Endothelial cell of umbilical vein (primary cell): ENCODE data around the gene PFN3. TPM values are rescaled to one million over a fixed set of nuclear protein-coding genes. Genes with fewer than 3 reads are reported as not detected.

Source experiments
- BruUV-seq: library from RNA; stranded (reverse); fragments of 400-500 nt; replicated peaks from 2 replicates; lab custom pipeline; 2021; lab: Mats Ljungman, UMichigan
- CTCF ChIA-PET: fragments of 300-600, 350-600 bp; sonication (Branson Sonifier 250); formaldehyde crosslinking; loops from one replicate; lab custom pipeline; 2021; ENCODE audit warnings: antibody characterized with exemption, inconsistent platforms; lab: Charles Lee
- POLR2A ChIA-PET: fragments of 300-600, 350-600 bp; sonication (Branson Sonifier 250); formaldehyde crosslinking; loops from one replicate; lab custom pipeline; 2021; ENCODE audit warnings: antibody characterized with exemption, inconsistent platforms; lab: Charles Lee
- DNase-seq: peaks from one replicate; pipeline ENCODE4 v3.0.0-alpha.2; 2011; ENCODE audit warnings: low read depth, low spot score
- FAIRE-seq: peaks from 2 replicates; lab custom pipeline; 2011; peaks lifted over from hg19 to GRCh38; lab: Jason Lieb, UNC
- H2AFZ ChIP-seq: 2 replicates; pipeline ENCODE4 v1.6.0; 2012; ENCODE audit warnings: low read depth, low read length, control low read depth, inconsistent platforms
- H3K27ac ChIP-seq: 2 replicates; pipeline ENCODE4 v1.5.1; 2011; ENCODE audit warnings: low read depth, mild to moderate bottlenecking, control low read depth, low read length, moderate library complexity; ENCODE audit not compliant: insufficient read depth
- H3K27me3 ChIP-seq, 2 experiments: 2 replicates each; pipeline versions ENCODE4 v1.6.0 to v1.6.1; 2011; ENCODE audit warnings: low read length in 2 of 2, mixed read lengths in 1 of 2; ENCODE audit not compliant: control insufficient read depth in 2 of 2, insufficient read depth in 2 of 2
- H3K36me3 ChIP-seq, 2 experiments: 2 replicates in 1 of 2; 3 replicates in 1 of 2; pipeline ENCODE4 v1.5.1; 2011; ENCODE audit warnings: low read length in 2 of 2, mild to moderate bottlenecking in 1 of 2, moderate library complexity in 1 of 2; ENCODE audit not compliant: control insufficient read depth in 2 of 2, insufficient read depth in 2 of 2; ENCODE audit errors: extremely low read depth in 1 of 2
- H3K4me1 ChIP-seq: 3 replicates; pipeline ENCODE4 v1.5.1; 2011; ENCODE audit warnings: mild to moderate bottlenecking, low read length; ENCODE audit not compliant: control insufficient read depth, insufficient read depth; ENCODE audit errors: extremely low read depth
- H3K4me2 ChIP-seq: 2 replicates; pipeline ENCODE4 v1.6.1; 2011; ENCODE audit warnings: low read length, control low read depth, mixed read lengths; ENCODE audit not compliant: insufficient read depth
- H3K4me3 ChIP-seq, 3 experiments: fragments of 200-600 bp in 1 of 3; sonication (generic), shearing (Covaris generic) in 1 of 3; replicated peaks in 1 of 3; 2 replicates each; pipeline ENCODE4 v1.5.1; 2011 to 2016; ENCODE audit warnings: control low read depth in 3 of 3, low read length in 3 of 3, mild to moderate bottlenecking in 2 of 3, inconsistent platforms in 1 of 3, low read depth in 1 of 3, moderate library complexity in 1 of 3; ENCODE audit not compliant: insufficient read depth in 1 of 3
- H3K79me2 ChIP-seq: 2 replicates; pipeline ENCODE4 v1.6.0; 2012; ENCODE audit warnings: low read length, inconsistent platforms; ENCODE audit not compliant: control insufficient read depth, insufficient read depth
- H3K9ac ChIP-seq: replicated peaks from 2 replicates; pipeline ENCODE3; 2011; ENCODE audit warnings: low read length, control low read depth; ENCODE audit not compliant: insufficient read depth; ENCODE audit errors: extremely low read depth
- H3K9me1 ChIP-seq: replicated peaks from 3 replicates; pipeline ENCODE4 v1.6.0; 2011; ENCODE audit warnings: mild to moderate bottlenecking, low read length; ENCODE audit not compliant: control insufficient read depth, insufficient read depth; ENCODE audit errors: extremely low read depth
- H3K9me3 ChIP-seq: replicated peaks from 2 replicates; pipeline ENCODE4 v1.5.1; 2012; ENCODE audit warnings: low read length, inconsistent platforms; ENCODE audit not compliant: control insufficient read depth, insufficient read depth
- H4K20me1 ChIP-seq: replicated peaks from 2 replicates; pipeline ENCODE3; 2011; ENCODE audit warnings: mild to moderate bottlenecking, low read length; ENCODE audit not compliant: control insufficient read depth, insufficient read depth; ENCODE audit errors: extremely low read depth
- EZH2 ChIP-seq: IDR thresholded peaks from 2 replicates; pipeline ENCODE4 v1.6.1; 2012; ENCODE audit warnings: borderline replicate concordance, low read depth, mild to moderate bottlenecking, moderate library complexity, low read length, inconsistent platforms; ENCODE audit not compliant: severe bottlenecking
- FOS ChIP-seq: IDR thresholded peaks from 2 replicates; pipeline ENCODE4 v1.6.1; 2011; ENCODE audit warnings: mild to moderate bottlenecking, low read length, moderate library complexity, borderline replicate concordance; ENCODE audit not compliant: insufficient read depth
- GATA2 ChIP-seq: IDR thresholded peaks from 2 replicates; pipeline ENCODE4 v1.7.0; 2011; ENCODE audit warnings: low read depth, mild to moderate bottlenecking, moderate library complexity, mixed read lengths, low read length; ENCODE audit not compliant: insufficient read length, insufficient read depth
- JUN ChIP-seq: IDR thresholded peaks from 2 replicates; pipeline ENCODE4 v1.6.1; 2011; ENCODE audit warnings: borderline replicate concordance, low read depth; ENCODE audit not compliant: insufficient read length, insufficient read depth
- MYC ChIP-seq: IDR thresholded peaks from one replicate; pipeline ENCODE4 v1.6.1; 2011; ENCODE audit warnings: mild to moderate bottlenecking, low read depth, low read length
- POLR2A ChIP-seq: IDR thresholded peaks from 2 replicates; pipeline ENCODE4 v1.6.1; 2012; ENCODE audit warnings: low read depth, mild to moderate bottlenecking, control low read depth, low read length
- POLR2AphosphoS5 ChIP-seq: IDR thresholded peaks from 2 replicates; pipeline ENCODE4 v1.6.1; 2012; ENCODE audit warnings: low read depth, mild to moderate bottlenecking, control low read depth, low read length, moderate library complexity; ENCODE audit not compliant: insufficient read depth
- dilution Hi-C: fragments of 300-500 bp; cut with MboI; formaldehyde crosslinking; loops from one replicate; pipeline ENCODE4 v1.15.0; 2019; ENCODE audit warnings: low sequenced_read_pairs; ENCODE audit not compliant: extremely low pct_ligation_motif_present
- intact Hi-C: fragments of 100-400 bp; cut with micrococcal nuclease; formaldehyde crosslinking; loops from one replicate; pipeline ENCODE4 v1.10.0; 2022
- polyA plus RNA-seq, 4 experiments: library from polyadenylated mRNA; depleted of rRNA in 3 of 4; stranded (reverse) in 3 of 4; unstranded in 1 of 4; fragments of >200 nt; gene quantifications; 2 replicates each; pipeline versions ENCODE4 v1.2.1 to v1.2.3, GENCODE V29; 2011 to 2012; ENCODE audit warnings: missing spikeins in 1 of 4
- total RNA-seq: library from RNA; stranded (reverse); gene quantifications from 2 replicates; pipeline ENCODE4 v1.2.3, GENCODE V29; 2021
- TF ChIP-seq, protein P1 (sequence below): IDR thresholded peaks from 2 replicates; pipeline ENCODE4 v1.6.1; 2011; ENCODE audit not compliant: insufficient read depth, insufficient read length
- TF ChIP-seq, protein P2 (sequence below), 2 donors: IDR thresholded peaks; 1 replicate in 1 of 2; 2 replicates in 1 of 2; pipeline ENCODE4 v1.5.1; 2011; ENCODE audit warnings: low read length in 2 of 2, mild to moderate bottlenecking in 2 of 2, moderate library complexity in 2 of 2, control low read depth in 1 of 2, inconsistent platforms in 1 of 2, low read depth in 1 of 2; ENCODE audit not compliant: insufficient read depth in 1 of 2; ENCODE audit errors: extremely low read depth in 1 of 2

The PFN3 gene
- total and polyA plus RNA-seq, 2 donors (not counting 3 experiments of a cell fraction or from before 2014, with no cell fraction given) = not detected

DNA sequence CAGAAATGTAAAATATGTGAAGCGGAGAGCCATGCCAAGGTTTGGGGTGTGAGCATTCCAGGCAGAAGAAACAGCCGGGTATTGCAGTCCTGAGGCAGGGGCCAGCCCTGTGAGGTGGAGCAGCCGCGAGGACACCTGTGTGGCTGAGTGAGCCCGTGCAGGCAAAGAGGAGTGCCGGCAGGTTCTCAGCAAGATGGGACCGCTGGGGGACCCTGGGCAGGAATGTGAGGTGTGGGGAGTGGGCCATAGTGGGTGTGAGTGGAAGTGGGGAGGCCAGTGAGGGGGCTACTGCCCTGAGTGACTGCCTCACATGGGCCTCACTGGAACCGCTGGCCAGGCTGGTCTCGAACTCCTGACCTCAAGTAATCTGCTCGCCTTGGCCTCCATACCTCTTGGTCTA is 38.0 kb upstream of the PFN3 start:
- no peaks in the 10 kb centered on the region for H3K79me2 ChIP-seq
- FAIRE-seq (no peak), DNase-seq (no peak)
- ChIA-PET CTCF (interaction anchor here (1.2 to 2.5 kb wide), 3 partner anchors 11 to 48 kb away, joined by 3 to 10 read pairs (median 9); partner anchors contain the start of gene GRK6), POLR2A (interaction anchor here (0.6 to 1.1 kb wide), 2 partner anchors 12 to 52 kb away, joined by 4 to 7 read pairs; partner anchors contain the start of gene GRK6)
- H3K9me1 ChIP-seq = no peaks in the 10 kb centered on the region
- H3K9ac ChIP-seq = no peak overlapping the region
- H3K9me3 ChIP-seq = no peaks in the 10 kb centered on the region
- no peaks in the 10 kb centered on the region for H3K4me1 ChIP-seq
- intact Hi-C loops = no loop called here
- no peak overlapping the region for H2AFZ ChIP-seq
- no peaks in the 10 kb centered on the region for H3K27me3 ChIP-seq
- no peak overlapping the region for H3K4me3 ChIP-seq
- no peaks in the 10 kb centered on the region for H4K20me1 ChIP-seq
- dilution Hi-C loops = no loop called here
- peaks cover 7 to 17% of the 10 kb centered on the region in 2 experiments for H3K36me3 ChIP-seq
- H3K4me2 ChIP-seq = no peak overlapping the region
- TF ChIP-seq JUN (no peak), GATA2 (no peak), EZH2 (no peak), FOS (no peak), POLR2AphosphoS5 (no peak), MYC (no peak), POLR2A (no peak)
- TF ChIP-seq, protein P1, sequence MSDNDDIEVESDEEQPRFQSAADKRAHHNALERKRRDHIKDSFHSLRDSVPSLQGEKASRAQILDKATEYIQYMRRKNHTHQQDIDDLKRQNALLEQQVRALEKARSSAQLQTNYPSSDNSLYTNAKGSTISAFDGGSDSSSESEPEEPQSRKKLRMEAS = no peak
- TF ChIP-seq, protein P2, sequence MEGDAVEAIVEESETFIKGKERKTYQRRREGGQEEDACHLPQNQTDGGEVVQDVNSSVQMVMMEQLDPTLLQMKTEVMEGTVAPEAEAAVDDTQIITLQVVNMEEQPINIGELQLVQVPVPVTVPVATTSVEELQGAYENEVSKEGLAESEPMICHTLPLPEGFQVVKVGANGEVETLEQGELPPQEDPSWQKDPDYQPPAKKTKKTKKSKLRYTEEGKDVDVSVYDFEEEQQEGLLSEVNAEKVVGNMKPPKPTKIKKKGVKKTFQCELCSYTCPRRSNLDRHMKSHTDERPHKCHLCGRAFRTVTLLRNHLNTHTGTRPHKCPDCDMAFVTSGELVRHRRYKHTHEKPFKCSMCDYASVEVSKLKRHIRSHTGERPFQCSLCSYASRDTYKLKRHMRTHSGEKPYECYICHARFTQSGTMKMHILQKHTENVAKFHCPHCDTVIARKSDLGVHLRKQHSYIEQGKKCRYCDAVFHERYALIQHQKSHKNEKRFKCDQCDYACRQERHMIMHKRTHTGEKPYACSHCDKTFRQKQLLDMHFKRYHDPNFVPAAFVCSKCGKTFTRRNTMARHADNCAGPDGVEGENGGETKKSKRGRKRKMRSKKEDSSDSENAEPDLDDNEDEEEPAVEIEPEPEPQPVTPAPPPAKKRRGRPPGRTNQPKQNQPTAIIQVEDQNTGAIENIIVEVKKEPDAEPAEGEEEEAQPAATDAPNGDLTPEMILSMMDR (IDR thresholded peaks at IDR 0.05; ENCODE audit: extremely low read depth in 1 of 2, insufficient read depth in 1 of 2, low read depth in 1 of 2, low read length in 2 of 2) = no peak
- BruUV-seq = no TSS peak
- H3K27ac ChIP-seq = no peak overlapping the region
